H9 (cell line): ENCODE data around the gene FOXF2. TPM values are rescaled to one million over a fixed set of nuclear protein-coding genes. Genes with fewer than 3 reads are reported as not detected.

ENCODE experiments used
- DNase-seq: peaks from one replicate; pipeline ENCODE4 v3.0.0-alpha.2; 2017
- H2AFZ ChIP-seq: one replicate; pipeline ENCODE4 v1.6.1; 2013; ENCODE audit warnings: mild to moderate bottlenecking, low read length, control low read depth, moderate library complexity
- H2AK5ac ChIP-seq: 2 replicates; pipeline ENCODE4 v1.6.1; 2013; ENCODE audit warnings: low read length, control low read depth, mixed read lengths; ENCODE audit not compliant: insufficient read length
- H2BK120ac ChIP-seq: one replicate; pipeline ENCODE4 v1.6.1; 2013; ENCODE audit warnings: low read depth, mild to moderate bottlenecking, low read length, control low read depth, inconsistent platforms; ENCODE audit not compliant: poor library complexity, severe bottlenecking
- H2BK12ac ChIP-seq: 2 replicates; pipeline ENCODE4 v1.6.1; 2013; ENCODE audit warnings: low read length, control low read depth, mixed read lengths, low read depth; ENCODE audit not compliant: insufficient read length
- H2BK15ac ChIP-seq: 2 replicates; pipeline ENCODE4 v1.6.1; 2013; ENCODE audit warnings: low read depth, low read length, control low read depth
- H2BK20ac ChIP-seq: one replicate; pipeline ENCODE4 v1.6.1; 2013; ENCODE audit warnings: low read depth, mild to moderate bottlenecking, low read length, control low read depth, inconsistent platforms; ENCODE audit not compliant: poor library complexity, severe bottlenecking
- H2BK5ac ChIP-seq: 2 replicates; pipeline ENCODE4 v1.6.1; 2013; ENCODE audit warnings: low read length, control low read depth, mixed read lengths; ENCODE audit not compliant: insufficient read length
- H3K14ac ChIP-seq: 2 replicates; pipeline ENCODE4 v1.6.1; 2013; ENCODE audit warnings: low read length, control low read depth; ENCODE audit not compliant: insufficient read depth
- H3K18ac ChIP-seq: 2 replicates; pipeline ENCODE4 v1.6.1; 2013; ENCODE audit warnings: low read depth, mild to moderate bottlenecking, mixed read lengths, low read length, control low read depth; ENCODE audit not compliant: insufficient read length
- H3K23ac ChIP-seq: 2 replicates; pipeline ENCODE4 v1.6.1; 2013; ENCODE audit warnings: low read length, control low read depth, mixed read lengths, low read depth; ENCODE audit not compliant: insufficient read length
- H3K23me2 ChIP-seq: 2 replicates; pipeline ENCODE4 v1.6.1; 2013; ENCODE audit warnings: low read depth, mild to moderate bottlenecking, mixed read lengths, low read length, control low read depth; ENCODE audit not compliant: insufficient read length, poor library complexity, severe bottlenecking
- H3K27ac ChIP-seq: 2 replicates; pipeline ENCODE4 v1.5.1; 2013; ENCODE audit warnings: low read length, control low read depth, mixed read lengths, low read depth; ENCODE audit not compliant: insufficient read length
- H3K27me3 ChIP-seq: 2 replicates; pipeline ENCODE4 v1.6.1; 2013; ENCODE audit warnings: low read length, control low read depth, inconsistent platforms; ENCODE audit not compliant: insufficient read depth
- H3K4ac ChIP-seq: 2 replicates; pipeline ENCODE4 v1.6.1; 2013; ENCODE audit warnings: low read depth, mild to moderate bottlenecking, control low read depth, inconsistent platforms, low read length, moderate library complexity
- H3K4me1 ChIP-seq: 2 replicates; pipeline ENCODE4 v1.6.1; 2013; ENCODE audit warnings: low read length, control low read depth, inconsistent platforms; ENCODE audit not compliant: insufficient read depth
- H3K4me2 ChIP-seq: 2 replicates; pipeline ENCODE4 v1.6.1; 2013; ENCODE audit warnings: low read length, control low read depth, mixed read lengths; ENCODE audit not compliant: insufficient read length, insufficient read depth
- H3K56ac ChIP-seq: 2 replicates; pipeline ENCODE4 v1.6.1; 2013; ENCODE audit warnings: low read depth, mild to moderate bottlenecking, mixed read lengths, low read length, control low read depth; ENCODE audit not compliant: insufficient read length
- H3K79me1 ChIP-seq: 2 replicates; pipeline ENCODE4 v1.6.1; 2013; ENCODE audit warnings: low read depth, mild to moderate bottlenecking, moderate library complexity, low read length, control low read depth, inconsistent platforms; ENCODE audit not compliant: insufficient read depth, poor library complexity, severe bottlenecking
- H3K79me2 ChIP-seq: 2 replicates; pipeline ENCODE4 v1.6.1; 2013; ENCODE audit warnings: low read length, control low read depth, inconsistent platforms; ENCODE audit not compliant: insufficient read depth
- H3K9ac ChIP-seq: 2 replicates; pipeline ENCODE4 v1.6.1; 2013; ENCODE audit warnings: low read length, control low read depth, mixed read lengths; ENCODE audit not compliant: insufficient read length; ENCODE audit errors: extremely low read depth
- H3K9me3 ChIP-seq: one replicate; pipeline ENCODE4 v1.6.1; 2013; ENCODE audit warnings: low read depth, low read length, inconsistent platforms; ENCODE audit not compliant: control insufficient read depth
- H3T11ph ChIP-seq: one replicate; pipeline ENCODE4 v1.6.1; 2013; ENCODE audit warnings: mild to moderate bottlenecking, low read length, control low read depth, inconsistent platforms
- H4K20me1 ChIP-seq: one replicate; pipeline ENCODE4 v1.6.1; 2013; ENCODE audit not compliant: control insufficient read depth, insufficient read length, insufficient read depth
- H4K5ac ChIP-seq: 2 replicates; pipeline ENCODE4 v1.6.1; 2013; ENCODE audit warnings: low read depth, mild to moderate bottlenecking, mixed read lengths, low read length, control low read depth; ENCODE audit not compliant: insufficient read length
- H4K8ac ChIP-seq: replicated peaks from 2 replicates; pipeline ENCODE4 v1.6.1; 2013; ENCODE audit warnings: low read length, control low read depth, mixed read lengths, low read depth; ENCODE audit not compliant: insufficient read length
- H4K91ac ChIP-seq: 2 replicates; pipeline ENCODE4 v1.6.1; 2013; ENCODE audit warnings: low read depth, mild to moderate bottlenecking, moderate library complexity, mixed read lengths, low read length, control low read depth; ENCODE audit not compliant: insufficient read length
- H3K27ac Mint-ChIP-seq, 3 experiments: 2 replicates in 2 of 3; 3 replicates in 1 of 3; pipeline ENCODE4 v1.8.0; 2020 to 2021; ENCODE audit warnings: mixed read lengths in 3 of 3, mild to moderate bottlenecking in 1 of 3, moderate library complexity in 1 of 3
- H3K27me3 Mint-ChIP-seq: 2 replicates; pipeline ENCODE4 v1.8.0; 2021; ENCODE audit warnings: low read depth, mild to moderate bottlenecking, moderate library complexity, mixed read lengths
- H3K36me3 Mint-ChIP-seq, 3 experiments: 2 replicates in 2 of 3; 3 replicates in 1 of 3; pipeline ENCODE4 v1.8.0; 2020 to 2021; ENCODE audit warnings: low read depth in 3 of 3, mixed read lengths in 3 of 3; ENCODE audit not compliant: insufficient read depth in 1 of 3
- H3K4me1 Mint-ChIP-seq, 2 experiments: 2 replicates each; pipeline ENCODE4 v1.8.0; 2020; ENCODE audit warnings: mixed read lengths in 2 of 2
- H3K4me3 Mint-ChIP-seq, 2 experiments: 2 replicates in 1 of 2; 3 replicates in 1 of 2; pipeline ENCODE4 v1.8.0; 2020 to 2021; ENCODE audit warnings: mild to moderate bottlenecking in 2 of 2, mixed read lengths in 2 of 2, moderate library complexity in 1 of 2
- H3K9me3 Mint-ChIP-seq, 2 experiments: 2 replicates in 1 of 2; 3 replicates in 1 of 2; pipeline ENCODE4 v1.8.0; 2020; ENCODE audit warnings: mild to moderate bottlenecking in 2 of 2, mixed read lengths in 2 of 2, moderate library complexity in 1 of 2
- WGBS: extraction: QIAGEN DNeasy Blood & Tissue Kit; methylation state at CpG from one replicate; pipeline ENCODE4 v1.1.7; 2013; ENCODE audit warnings: missing lambda C conversion rate, low lambda C conversion rate, mixed read lengths; ENCODE audit not compliant: insufficient read length; ENCODE audit errors: extremely low coverage; 5-methylcytosine and 5-hydroxymethylcytosine counted together
- total RNA-seq: library from RNA; stranded (reverse); gene quantifications from 2 replicates; pipeline ENCODE4 v1.2.1, GENCODE V29; 2021
- TF ChIP-seq, protein P1 (sequence below): fragments of 200-600 bp; sonication (generic); conservative IDR thresholded peaks from 3 replicates; pipeline ENCODE4 v1.8.0; 2021; ENCODE audit warnings: antibody characterized with exemption, mild to moderate bottlenecking

Gene FOXF2
- total RNA-seq, 1 experiment from 2014 or later, result not detected

DNA sequence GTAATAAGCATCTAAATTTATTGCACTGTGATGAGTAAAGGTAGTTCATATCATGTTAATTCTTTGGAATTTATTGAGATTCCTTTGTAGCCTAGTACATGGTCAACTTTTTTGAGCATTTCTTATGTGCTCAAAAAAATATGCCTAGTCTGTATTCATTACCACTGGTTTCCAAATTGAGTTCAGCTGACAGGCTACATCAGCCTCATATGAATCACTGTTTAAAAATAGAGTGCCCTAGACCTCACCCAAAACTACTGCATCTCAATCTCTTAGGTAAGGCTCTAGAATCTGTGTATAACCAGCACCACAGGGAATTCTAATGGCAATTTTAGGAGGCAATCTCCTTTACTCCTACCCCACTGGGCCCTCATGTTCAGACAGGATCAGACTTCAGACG lies 16.7 kb upstream of the FOXF2 start:
- peaks cover 2 to 3% of the 10 kb centered on the region in 2 experiments; a peak in 3 of 4 replicates for H3K4me1 Mint-ChIP-seq
- H4K8ac ChIP-seq, result no peak overlapping the region
- H2AK5ac ChIP-seq, result no peak overlapping the region
- H3K23ac ChIP-seq, result no peak overlapping the region
- DNase-seq, result no peak
- peaks cover 19% of the 10 kb centered on the region for H3K27me3 ChIP-seq
- H3K36me3 Mint-ChIP-seq, result peaks cover 0 to 1% (median 0%) of the 10 kb centered on the region in 3 experiments; a peak in 1 of 7 replicates
- no peaks in the 10 kb centered on the region for H3K79me2 ChIP-seq
- H3T11ph ChIP-seq, result no peak overlapping the region
- no peak overlapping the region for H2BK120ac ChIP-seq
- no peak overlapping the region for H3K18ac ChIP-seq
- H4K20me1 ChIP-seq, result no peaks in the 10 kb centered on the region
- TF ChIP-seq, protein P1, sequence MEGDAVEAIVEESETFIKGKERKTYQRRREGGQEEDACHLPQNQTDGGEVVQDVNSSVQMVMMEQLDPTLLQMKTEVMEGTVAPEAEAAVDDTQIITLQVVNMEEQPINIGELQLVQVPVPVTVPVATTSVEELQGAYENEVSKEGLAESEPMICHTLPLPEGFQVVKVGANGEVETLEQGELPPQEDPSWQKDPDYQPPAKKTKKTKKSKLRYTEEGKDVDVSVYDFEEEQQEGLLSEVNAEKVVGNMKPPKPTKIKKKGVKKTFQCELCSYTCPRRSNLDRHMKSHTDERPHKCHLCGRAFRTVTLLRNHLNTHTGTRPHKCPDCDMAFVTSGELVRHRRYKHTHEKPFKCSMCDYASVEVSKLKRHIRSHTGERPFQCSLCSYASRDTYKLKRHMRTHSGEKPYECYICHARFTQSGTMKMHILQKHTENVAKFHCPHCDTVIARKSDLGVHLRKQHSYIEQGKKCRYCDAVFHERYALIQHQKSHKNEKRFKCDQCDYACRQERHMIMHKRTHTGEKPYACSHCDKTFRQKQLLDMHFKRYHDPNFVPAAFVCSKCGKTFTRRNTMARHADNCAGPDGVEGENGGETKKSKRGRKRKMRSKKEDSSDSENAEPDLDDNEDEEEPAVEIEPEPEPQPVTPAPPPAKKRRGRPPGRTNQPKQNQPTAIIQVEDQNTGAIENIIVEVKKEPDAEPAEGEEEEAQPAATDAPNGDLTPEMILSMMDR, result no peak
- H4K91ac ChIP-seq, result no peak overlapping the region
- no peaks in the 10 kb centered on the region for H3K23me2 ChIP-seq
- no peaks in the 10 kb centered on the region for H3K9me3 ChIP-seq
- no peak overlapping the region for H3K4me3 Mint-ChIP-seq
- H3K56ac ChIP-seq, result no peak overlapping the region
- no peak overlapping the region for H2BK5ac ChIP-seq
- H3K9me3 Mint-ChIP-seq, result peaks cover 8 to 12% of the 10 kb centered on the region in 2 experiments
- H3K79me1 ChIP-seq, result no peaks in the 10 kb centered on the region
- H2AFZ ChIP-seq, result no peak overlapping the region
- no peak overlapping the region for H3K4ac ChIP-seq
- no peak overlapping the region for H2BK20ac ChIP-seq
- H3K9ac ChIP-seq, result no peak overlapping the region
- H3K4me2 ChIP-seq, result no peak overlapping the region
- H3K4me1 ChIP-seq, result no peaks in the 10 kb centered on the region
- no peak overlapping the region for H2BK12ac ChIP-seq
- H3K14ac ChIP-seq, result no peak overlapping the region
- no peak overlapping the region for H2BK15ac ChIP-seq
- no peak overlapping the region for H3K27ac ChIP-seq
- H3K27ac Mint-ChIP-seq, result no peak overlapping the region
- no peak overlapping the region for H4K5ac ChIP-seq
- no CpG with 5 or more reads among the region's 1 CpG for WGBS
- peaks cover 97% of the 10 kb centered on the region for H3K27me3 Mint-ChIP-seq
